Neural cell (in vitro differentiated cells): ENCODE data around the gene OR51D1. TPM values are rescaled to one million over a fixed set of nuclear protein-coding genes. Genes with fewer than 3 reads are reported as not detected.
A peak's percentile ranks its signal among the peaks of the same experiment; 100 is the strongest.

ENCODE experiments used
- H2AFZ ChIP-seq: fragments of 200-600, 300-800 bp; sonication (generic), shearing (Covaris generic); 2 replicates; pipeline ENCODE4 v1.6.0; 2014; ENCODE audit warnings: low read depth, mild to moderate bottlenecking, antibody characterized with exemption, low read length, moderate library complexity
- H3F3A ChIP-seq: fragments of 200-600 bp; shearing (Covaris generic); 2 replicates; pipeline ENCODE4 v1.6.1; 2016; ENCODE audit warnings: mild to moderate bottlenecking, moderate library complexity, mixed read lengths, antibody characterized with exemption, low read length; ENCODE audit not compliant: insufficient read depth, poor library complexity, severe bottlenecking
- H3K27ac ChIP-seq: fragments of 200-600, 300-800 bp; sonication (generic), shearing (Covaris generic); 2 replicates; pipeline ENCODE4 v1.5.1; 2014; ENCODE audit warnings: mild to moderate bottlenecking, low read length, moderate library complexity
- H3K27me3 ChIP-seq: fragments of 300-800, 200-600 bp; sonication (generic), shearing (Covaris generic); 2 replicates; pipeline ENCODE4 v1.6.0; 2014; ENCODE audit warnings: mild to moderate bottlenecking, low read depth, low read length, moderate library complexity; ENCODE audit not compliant: insufficient read depth
- H3K36me3 ChIP-seq: fragments of 300-800, 200-600 bp; sonication (generic), shearing (Covaris generic); 2 replicates; pipeline ENCODE4 v1.5.1; 2014; ENCODE audit warnings: mild to moderate bottlenecking, antibody characterized with exemption, low read length, moderate library complexity; ENCODE audit not compliant: insufficient read depth
- H3K4me2 ChIP-seq: fragments of 300-800, 200-600 bp; sonication (generic), shearing (Covaris generic); 2 replicates; pipeline ENCODE4 v1.6.0; 2014; ENCODE audit warnings: mild to moderate bottlenecking, low read length
- H3K4me3 ChIP-seq: fragments of 300-800, 200-600 bp; sonication (generic), shearing (Covaris generic); 2 replicates; pipeline ENCODE4 v1.5.1; 2014; ENCODE audit warnings: mild to moderate bottlenecking, low read length, moderate library complexity
- H3K79me2 ChIP-seq: fragments of 200-600 bp; shearing (Covaris generic); replicated peaks from 2 replicates; pipeline ENCODE4 v1.6.0; 2014; ENCODE audit warnings: mild to moderate bottlenecking, low read length, moderate library complexity; ENCODE audit not compliant: insufficient read depth
- H3K9ac ChIP-seq: fragments of 300-800, 200-600 bp; sonication (generic), shearing (Covaris generic); 2 replicates; pipeline ENCODE4 v1.6.1; 2016; ENCODE audit warnings: mild to moderate bottlenecking, low read length, mixed read lengths
- H3K9me2 ChIP-seq: fragments of 200-600 bp; shearing (Covaris generic); 2 replicates; pipeline ENCODE4 v1.6.1; 2016; ENCODE audit warnings: mild to moderate bottlenecking, low read length, mixed read lengths; ENCODE audit not compliant: insufficient read depth
- H3K9me3 ChIP-seq: fragments of 200-600, 300-800 bp; sonication (generic), shearing (Covaris generic); 2 replicates; pipeline ENCODE4 v1.6.1; 2016; ENCODE audit warnings: mild to moderate bottlenecking, mixed run types, low read length, moderate library complexity, mixed read lengths
- H4K20me1 ChIP-seq: fragments of 200-600 bp; shearing (Covaris generic); 2 replicates; pipeline ENCODE4 v1.6.1; 2016; ENCODE audit warnings: mild to moderate bottlenecking, mixed run types; ENCODE audit not compliant: insufficient read depth
- EP300 ChIP-seq: fragments of 450-650 bp; conservative IDR thresholded peaks from 2 replicates; pipeline ENCODE4 v1.6.1; 2014; ENCODE audit warnings: antibody characterized with exemption, mild to moderate bottlenecking, moderate library complexity; ENCODE audit not compliant: poor library complexity, severe bottlenecking
- EZH2 ChIP-seq: fragments of 200-600, 300-800 bp; shearing (Covaris generic), sonication (generic); IDR thresholded peaks from 2 replicates; pipeline ENCODE4 v1.6.1; 2014; ENCODE audit warnings: antibody characterized with exemption, low read length, borderline replicate concordance, mild to moderate bottlenecking; ENCODE audit not compliant: insufficient read depth, poor library complexity, severe bottlenecking
- MXI1 ChIP-seq: fragments of 450-650 bp; conservative IDR thresholded peaks from 2 replicates; pipeline ENCODE4 v1.6.1; 2014; ENCODE audit warnings: antibody characterized with exemption, mild to moderate bottlenecking; ENCODE audit not compliant: poor library complexity, severe bottlenecking
- POLR2AphosphoS5 ChIP-seq: IDR thresholded peaks from 2 replicates; pipeline ENCODE4 v1.6.1; 2012
- RAD21 ChIP-seq: fragments of 450-650 bp; conservative IDR thresholded peaks from 2 replicates; pipeline ENCODE4 v1.6.1; 2014; ENCODE audit warnings: antibody characterized with exemption, mild to moderate bottlenecking, moderate library complexity
- SMC3 ChIP-seq: fragments of 450-650 bp; conservative IDR thresholded peaks from 2 replicates; pipeline ENCODE4 v1.6.1; 2014; ENCODE audit warnings: antibody characterized with exemption, mild to moderate bottlenecking, moderate library complexity; ENCODE audit not compliant: poor library complexity
- TAF1 ChIP-seq: IDR thresholded peaks from 2 replicates; pipeline ENCODE4 v1.6.1; 2012; ENCODE audit warnings: low read depth
- polyA plus RNA-seq: library from polyadenylated mRNA; depleted of rRNA; stranded (reverse); fragments of >200 nt; gene quantifications from 2 replicates; pipeline ENCODE4 v1.2.3, GENCODE V29; 2014
- TF ChIP-seq, protein P1 (sequence below): fragments of 450-650 bp; IDR thresholded peaks from 2 replicates; pipeline ENCODE4 v1.5.1; 2014; ENCODE audit warnings: antibody characterized with exemption, mild to moderate bottlenecking, moderate library complexity; ENCODE audit not compliant: poor library complexity, severe bottlenecking
- TF ChIP-seq, protein P2 (sequence below): IDR thresholded peaks from 2 replicates; pipeline ENCODE4 v1.6.1; 2012; ENCODE audit warnings: borderline replicate concordance

The OR51D1 gene
- polyA plus RNA-seq, 1 donor from 2014 or later, result not detected

DNA sequence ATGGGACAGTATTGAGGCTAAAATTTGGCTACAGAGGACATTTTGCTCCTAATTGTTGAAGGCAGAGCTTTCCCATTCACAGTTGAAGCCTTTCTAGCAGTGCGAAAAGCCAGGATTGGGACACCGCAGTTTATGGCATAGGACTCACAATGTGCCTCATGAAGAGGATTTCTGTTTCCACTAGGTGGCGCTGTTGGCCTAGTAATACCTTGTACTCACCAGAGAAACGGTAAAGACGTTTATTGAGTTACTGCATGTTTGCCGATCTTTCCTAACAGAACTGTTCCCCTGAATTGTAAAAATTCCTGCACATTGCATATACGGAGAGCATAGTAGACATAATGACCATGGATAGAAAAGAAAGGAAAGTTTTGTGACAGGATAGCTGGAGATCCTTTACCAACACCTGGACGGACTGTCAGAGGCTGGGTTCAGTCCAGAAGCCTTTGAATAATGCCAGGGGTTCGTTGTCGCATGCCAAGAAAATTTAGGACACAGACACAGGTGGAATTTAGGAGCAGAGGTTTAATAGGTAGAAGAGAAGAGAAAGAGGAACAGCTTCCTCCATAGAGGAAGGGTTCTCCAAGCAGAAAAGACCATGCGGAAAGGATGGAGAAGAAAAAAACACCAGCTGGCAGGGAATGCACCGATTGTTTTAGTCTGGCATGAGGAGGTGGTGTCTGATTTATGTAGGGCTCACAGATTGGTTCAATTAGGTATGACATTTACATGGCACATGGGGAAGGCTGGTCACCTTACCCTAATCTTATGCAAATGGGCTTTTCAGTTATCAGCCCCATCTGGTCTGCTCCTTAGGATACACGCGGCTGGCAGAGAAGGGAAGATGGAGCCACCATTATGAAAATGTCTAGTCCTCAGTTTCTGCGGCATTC lies 10.8 kb upstream of the OR51D1 start:
- Histone ChIP-seq H3K9ac (no peak overlapping the region), H3K4me3 (no peak overlapping the region), H4K20me1 (no peaks in the 10 kb centered on the region), H2AFZ (no peak overlapping the region), H3K27me3 (no peaks in the 10 kb centered on the region), H3K4me2 (no peak overlapping the region), H3K9me3 (no peaks in the 10 kb centered on the region), H3F3A (no peaks in the 10 kb centered on the region), H3K79me2 (no peaks in the 10 kb centered on the region), H3K9me2 (no peaks in the 10 kb centered on the region), H3K27ac (no peak overlapping the region), H3K36me3 (no peaks in the 10 kb centered on the region)
- TF ChIP-seq EZH2 (no peak), EP300 (no peak), MXI1 (no peak), RAD21 (peak; percentile 92), POLR2AphosphoS5 (no peak), SMC3 (peak; percentile 93)
- TF ChIP-seq, protein P1, sequence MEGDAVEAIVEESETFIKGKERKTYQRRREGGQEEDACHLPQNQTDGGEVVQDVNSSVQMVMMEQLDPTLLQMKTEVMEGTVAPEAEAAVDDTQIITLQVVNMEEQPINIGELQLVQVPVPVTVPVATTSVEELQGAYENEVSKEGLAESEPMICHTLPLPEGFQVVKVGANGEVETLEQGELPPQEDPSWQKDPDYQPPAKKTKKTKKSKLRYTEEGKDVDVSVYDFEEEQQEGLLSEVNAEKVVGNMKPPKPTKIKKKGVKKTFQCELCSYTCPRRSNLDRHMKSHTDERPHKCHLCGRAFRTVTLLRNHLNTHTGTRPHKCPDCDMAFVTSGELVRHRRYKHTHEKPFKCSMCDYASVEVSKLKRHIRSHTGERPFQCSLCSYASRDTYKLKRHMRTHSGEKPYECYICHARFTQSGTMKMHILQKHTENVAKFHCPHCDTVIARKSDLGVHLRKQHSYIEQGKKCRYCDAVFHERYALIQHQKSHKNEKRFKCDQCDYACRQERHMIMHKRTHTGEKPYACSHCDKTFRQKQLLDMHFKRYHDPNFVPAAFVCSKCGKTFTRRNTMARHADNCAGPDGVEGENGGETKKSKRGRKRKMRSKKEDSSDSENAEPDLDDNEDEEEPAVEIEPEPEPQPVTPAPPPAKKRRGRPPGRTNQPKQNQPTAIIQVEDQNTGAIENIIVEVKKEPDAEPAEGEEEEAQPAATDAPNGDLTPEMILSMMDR, result peak; percentile 91

DNA sequence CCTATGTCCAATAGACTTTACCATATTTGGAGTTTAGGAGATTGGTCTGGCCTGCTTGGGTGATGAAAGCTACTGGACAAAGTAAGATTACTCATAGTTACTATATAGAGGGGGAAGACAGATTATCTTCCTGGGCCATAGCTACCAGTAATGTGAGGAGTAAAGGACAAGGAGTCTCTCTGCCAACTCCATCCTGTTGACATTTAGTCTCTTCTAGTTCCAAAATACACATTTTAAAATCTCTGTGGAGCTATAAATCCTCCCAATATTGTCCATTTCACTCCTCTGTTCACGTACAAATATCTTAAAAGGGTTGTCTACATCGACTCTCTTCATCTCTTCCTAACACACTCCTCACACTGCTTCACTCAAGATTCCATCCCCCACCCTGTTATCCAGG lies 1.1 kb upstream of the OR51D1 start:
- Histone ChIP-seq H4K20me1 (no peaks in the 10 kb centered on the region), H3K9me2 (no peaks in the 10 kb centered on the region), H2AFZ (no peak overlapping the region), H3K9me3 (no peaks in the 10 kb centered on the region), H3K36me3 (no peaks in the 10 kb centered on the region), H3K4me2 (no peak overlapping the region), H3K9ac (no peak overlapping the region), H3K79me2 (no peaks in the 10 kb centered on the region), H3F3A (no peaks in the 10 kb centered on the region), H3K27ac (no peak overlapping the region), H3K27me3 (no peaks in the 10 kb centered on the region), H3K4me3 (no peak overlapping the region)
- TF ChIP-seq EP300 (no peak), MXI1 (no peak)

DNA sequence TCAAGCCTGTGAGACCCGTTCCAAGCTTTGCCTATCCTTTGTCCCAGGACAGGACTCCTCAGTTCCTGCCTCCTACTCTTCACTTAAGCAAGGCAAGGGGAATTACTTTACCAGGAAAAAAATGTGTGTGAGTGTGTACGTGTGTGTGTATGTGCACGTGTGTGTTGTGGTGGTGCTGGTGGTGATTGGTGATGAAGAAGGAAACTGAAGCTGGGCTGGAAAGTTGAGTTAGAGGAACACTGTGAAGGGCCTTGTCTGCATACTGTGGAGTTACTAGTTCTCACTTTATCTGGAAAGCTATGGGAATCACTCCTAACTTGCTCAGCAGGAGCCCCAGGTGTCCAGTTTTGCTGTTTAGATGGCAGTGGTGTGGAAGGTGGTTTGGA lies 378 bp downstream of the OR51D1 start:
- no peak overlapping the region for H3K4me3 ChIP-seq
- no peak overlapping the region for H3K9ac ChIP-seq
- H3K27me3 ChIP-seq, result no peaks in the 10 kb centered on the region
- no peak overlapping the region for H3K4me2 ChIP-seq
- H3K9me2 ChIP-seq, result no peaks in the 10 kb centered on the region
- H3K27ac ChIP-seq, result no peak overlapping the region
- no peak overlapping the region for H2AFZ ChIP-seq
- no peaks in the 10 kb centered on the region for H3K36me3 ChIP-seq
- H3K9me3 ChIP-seq, result no peaks in the 10 kb centered on the region
- no peaks in the 10 kb centered on the region for H4K20me1 ChIP-seq
- H3K79me2 ChIP-seq, result no peaks in the 10 kb centered on the region
- TF ChIP-seq EP300, result no peak
- no peak for TF ChIP-seq EZH2
- TF ChIP-seq, protein P2, sequence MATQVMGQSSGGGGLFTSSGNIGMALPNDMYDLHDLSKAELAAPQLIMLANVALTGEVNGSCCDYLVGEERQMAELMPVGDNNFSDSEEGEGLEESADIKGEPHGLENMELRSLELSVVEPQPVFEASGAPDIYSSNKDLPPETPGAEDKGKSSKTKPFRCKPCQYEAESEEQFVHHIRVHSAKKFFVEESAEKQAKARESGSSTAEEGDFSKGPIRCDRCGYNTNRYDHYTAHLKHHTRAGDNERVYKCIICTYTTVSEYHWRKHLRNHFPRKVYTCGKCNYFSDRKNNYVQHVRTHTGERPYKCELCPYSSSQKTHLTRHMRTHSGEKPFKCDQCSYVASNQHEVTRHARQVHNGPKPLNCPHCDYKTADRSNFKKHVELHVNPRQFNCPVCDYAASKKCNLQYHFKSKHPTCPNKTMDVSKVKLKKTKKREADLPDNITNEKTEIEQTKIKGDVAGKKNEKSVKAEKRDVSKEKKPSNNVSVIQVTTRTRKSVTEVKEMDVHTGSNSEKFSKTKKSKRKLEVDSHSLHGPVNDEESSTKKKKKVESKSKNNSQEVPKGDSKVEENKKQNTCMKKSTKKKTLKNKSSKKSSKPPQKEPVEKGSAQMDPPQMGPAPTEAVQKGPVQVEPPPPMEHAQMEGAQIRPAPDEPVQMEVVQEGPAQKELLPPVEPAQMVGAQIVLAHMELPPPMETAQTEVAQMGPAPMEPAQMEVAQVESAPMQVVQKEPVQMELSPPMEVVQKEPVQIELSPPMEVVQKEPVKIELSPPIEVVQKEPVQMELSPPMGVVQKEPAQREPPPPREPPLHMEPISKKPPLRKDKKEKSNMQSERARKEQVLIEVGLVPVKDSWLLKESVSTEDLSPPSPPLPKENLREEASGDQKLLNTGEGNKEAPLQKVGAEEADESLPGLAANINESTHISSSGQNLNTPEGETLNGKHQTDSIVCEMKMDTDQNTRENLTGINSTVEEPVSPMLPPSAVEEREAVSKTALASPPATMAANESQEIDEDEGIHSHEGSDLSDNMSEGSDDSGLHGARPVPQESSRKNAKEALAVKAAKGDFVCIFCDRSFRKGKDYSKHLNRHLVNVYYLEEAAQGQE, result no peak
- no peak for TF ChIP-seq SMC3
- TF ChIP-seq, protein P1, result no peak
- no peak for TF ChIP-seq RAD21
- no peak for TF ChIP-seq POLR2AphosphoS5
- no peak for TF ChIP-seq TAF1
- no peak for TF ChIP-seq MXI1
- no peaks in the 10 kb centered on the region for H3F3A ChIP-seq
